Measurements from ENCODE around the gene SPECC1L.

DNA sequence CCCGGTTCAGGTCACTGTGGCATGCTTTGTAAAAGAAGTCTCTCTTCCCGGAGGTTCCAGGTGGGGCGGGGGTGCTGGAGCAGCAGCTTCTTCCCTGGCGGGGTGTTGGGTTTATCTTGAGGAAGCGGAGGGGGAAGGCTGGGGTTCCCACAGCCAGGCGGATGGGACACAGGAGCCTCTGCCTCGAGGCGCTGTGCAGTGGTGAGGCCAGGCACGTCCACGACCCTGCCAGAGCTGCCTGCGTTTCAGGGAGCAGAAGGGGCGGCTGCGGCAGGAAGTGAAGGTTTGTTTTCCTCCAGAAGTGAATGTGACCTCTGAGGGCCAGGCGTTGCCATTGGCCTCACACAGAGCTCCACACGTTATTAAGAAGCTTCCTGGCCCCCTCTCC, 136.6 kb downstream of the SPECC1L start:
- TF ChIP-seq HDAC6 (IDR thresholded peaks at IDR 0.05; ENCODE audit: low read depth, low read length), result no peak
- TF ChIP-seq POLR2AphosphoS5 (IDR thresholded peaks at IDR 0.05; ENCODE audit: low read depth, low read length), result no peak
- TF ChIP-seq, protein P1, sequence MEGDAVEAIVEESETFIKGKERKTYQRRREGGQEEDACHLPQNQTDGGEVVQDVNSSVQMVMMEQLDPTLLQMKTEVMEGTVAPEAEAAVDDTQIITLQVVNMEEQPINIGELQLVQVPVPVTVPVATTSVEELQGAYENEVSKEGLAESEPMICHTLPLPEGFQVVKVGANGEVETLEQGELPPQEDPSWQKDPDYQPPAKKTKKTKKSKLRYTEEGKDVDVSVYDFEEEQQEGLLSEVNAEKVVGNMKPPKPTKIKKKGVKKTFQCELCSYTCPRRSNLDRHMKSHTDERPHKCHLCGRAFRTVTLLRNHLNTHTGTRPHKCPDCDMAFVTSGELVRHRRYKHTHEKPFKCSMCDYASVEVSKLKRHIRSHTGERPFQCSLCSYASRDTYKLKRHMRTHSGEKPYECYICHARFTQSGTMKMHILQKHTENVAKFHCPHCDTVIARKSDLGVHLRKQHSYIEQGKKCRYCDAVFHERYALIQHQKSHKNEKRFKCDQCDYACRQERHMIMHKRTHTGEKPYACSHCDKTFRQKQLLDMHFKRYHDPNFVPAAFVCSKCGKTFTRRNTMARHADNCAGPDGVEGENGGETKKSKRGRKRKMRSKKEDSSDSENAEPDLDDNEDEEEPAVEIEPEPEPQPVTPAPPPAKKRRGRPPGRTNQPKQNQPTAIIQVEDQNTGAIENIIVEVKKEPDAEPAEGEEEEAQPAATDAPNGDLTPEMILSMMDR (IDR thresholded peaks at IDR 0.05; ENCODE audit: control extremely low read depth in 1 of 3, insufficient read depth in 1 of 3, low read depth in 1 of 3, low read length in 3 of 3), result no peak
- no peak for TF ChIP-seq EP300 (IDR thresholded peaks at IDR 0.05; ENCODE audit: borderline replicate concordance in 1 of 2, low read depth in 2 of 2, low read length in 2 of 2)
- no peak for TF ChIP-seq CBX5 (IDR thresholded peaks at IDR 0.05; ENCODE audit: low read depth, low read length)
- TF ChIP-seq MAFK (IDR thresholded peaks at IDR 0.05; ENCODE audit: low read depth, low read length), result no peak
- TF ChIP-seq FOSL1 (IDR thresholded peaks at IDR 0.05; ENCODE audit: insufficient read depth, low read depth, low read length), result no peak
- TF ChIP-seq, protein P2, sequence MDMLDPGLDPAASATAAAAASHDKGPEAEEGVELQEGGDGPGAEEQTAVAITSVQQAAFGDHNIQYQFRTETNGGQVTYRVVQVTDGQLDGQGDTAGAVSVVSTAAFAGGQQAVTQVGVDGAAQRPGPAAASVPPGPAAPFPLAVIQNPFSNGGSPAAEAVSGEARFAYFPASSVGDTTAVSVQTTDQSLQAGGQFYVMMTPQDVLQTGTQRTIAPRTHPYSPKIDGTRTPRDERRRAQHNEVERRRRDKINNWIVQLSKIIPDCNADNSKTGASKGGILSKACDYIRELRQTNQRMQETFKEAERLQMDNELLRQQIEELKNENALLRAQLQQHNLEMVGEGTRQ (IDR thresholded peaks at IDR 0.05; ENCODE audit: low read length), result no peak
- no peak for TF ChIP-seq CEBPB (IDR thresholded peaks at IDR 0.05; ENCODE audit: low read depth, low read length)
